ENCODE measurements around the gene DPF3. TPM values are rescaled to one million over a fixed set of nuclear protein-coding genes. Genes with fewer than 3 reads are reported as not detected.

DPF3 gene
- total RNA-seq, 1 donor from 2014 or later, result 1.3 TPM

GRCh38 chr14:72640911-72641485 lies 252.9 kb downstream of the DPF3 start:
- Mint-ChIP-seq H3K4me3 (no peak overlapping the region), H3K36me3 (ENCODE audit: low read depth) (peaks cover 3% of the 10 kb centered on the region), H3K9me3 (peaks cover 15% of the 10 kb centered on the region), H3K27ac (ENCODE audit: unreplicated experiment) (no peak overlapping the region), H3K4me1 (peaks cover 10% of the 10 kb centered on the region), H3K27me3 (ENCODE audit: low read depth) (no peaks in the 10 kb centered on the region)
- no peak for TF ChIP-seq CTCF (conservative IDR thresholded peaks at IDR 0.05)
- no peak for DNase-seq (ENCODE audit: low read depth, low spot score)

GRCh38 chr14:72638021-72638420 lies 255.9 kb downstream of the DPF3 start:
- H3K36me3 Mint-ChIP-seq (ENCODE audit: low read depth), result peaks cover 3% of the 10 kb centered on the region
- H3K27ac Mint-ChIP-seq (ENCODE audit: unreplicated experiment), result no peak overlapping the region
- no peaks in the 10 kb centered on the region for H3K4me1 Mint-ChIP-seq
- TF ChIP-seq CTCF (conservative IDR thresholded peaks at IDR 0.05), result no peak
- H3K4me3 Mint-ChIP-seq, result no peak overlapping the region
- no peak for DNase-seq (ENCODE audit: low read depth, low spot score)
- H3K9me3 Mint-ChIP-seq, result peaks cover 15% of the 10 kb centered on the region
- H3K27me3 Mint-ChIP-seq (ENCODE audit: low read depth), result peaks cover 5% of the 10 kb centered on the region

- H3K4me1 Mint-ChIP-seq, result no peaks in the 10 kb centered on the region
- H3K9me3 Mint-ChIP-seq, result peaks cover 15% of the 10 kb centered on the region
- DNase-seq (ENCODE audit: low read depth, low spot score), result no peak
- H3K27ac Mint-ChIP-seq (ENCODE audit: unreplicated experiment), result no peak overlapping the region
- H3K27me3 Mint-ChIP-seq (ENCODE audit: low read depth), result peaks cover 8% of the 10 kb centered on the region
- no peak for TF ChIP-seq CTCF (conservative IDR thresholded peaks at IDR 0.05)
- no peak overlapping the region for H3K4me3 Mint-ChIP-seq
- peaks cover 3% of the 10 kb centered on the region for H3K36me3 Mint-ChIP-seq (ENCODE audit: low read depth)
Measured at GRCh38 chr14:72636871-72637270, 257.0 kb downstream of the DPF3 start.

- H3K4me3 Mint-ChIP-seq, result no peak overlapping the region
- peaks cover 12% of the 10 kb centered on the region for H3K27me3 Mint-ChIP-seq (ENCODE audit: low read depth)
- no peaks in the 10 kb centered on the region for H3K4me1 Mint-ChIP-seq
- peaks cover 15% of the 10 kb centered on the region for H3K9me3 Mint-ChIP-seq
- H3K27ac Mint-ChIP-seq (ENCODE audit: unreplicated experiment), result no peak overlapping the region
- TF ChIP-seq CTCF (conservative IDR thresholded peaks at IDR 0.05), result no peak
- peaks cover 3% of the 10 kb centered on the region for H3K36me3 Mint-ChIP-seq (ENCODE audit: low read depth)
- DNase-seq (ENCODE audit: low read depth, low spot score), result no peak
Measured at GRCh38 chr14:72636094-72636493, 257.8 kb downstream of the DPF3 start.

GRCh38 chr14:72634691-72635616 lies 258.9 kb downstream of the DPF3 start:
- no peak for DNase-seq (ENCODE audit: low read depth, low spot score)
- H3K9me3 Mint-ChIP-seq, result peaks cover 5% of the 10 kb centered on the region
- no peak for TF ChIP-seq CTCF (conservative IDR thresholded peaks at IDR 0.05)
- peaks cover 12% of the 10 kb centered on the region for H3K27me3 Mint-ChIP-seq (ENCODE audit: low read depth)
- no peaks in the 10 kb centered on the region for H3K36me3 Mint-ChIP-seq (ENCODE audit: low read depth)
- H3K27ac Mint-ChIP-seq (ENCODE audit: unreplicated experiment), result peak overlapping the region; percentile 53
- H3K4me1 Mint-ChIP-seq, result no peaks in the 10 kb centered on the region
- H3K4me3 Mint-ChIP-seq, result no peak overlapping the region
